ENCODE results near the gene GRK3.
"Not testable (repeated sequence)": the region's sequence is repeated elsewhere in the genome, so short reads cannot be mapped to it uniquely, and the experiment has no call there.

Gene GRK3

GRCh38 chr22:25623851-25624250, 59.4 kb downstream of the GRK3 start:
- H3K9me2 ChIP-seq (ENCODE audit: low read depth, low read length): no peaks in the 10 kb centered on the region
- no peak overlapping the region for H3K4me2 ChIP-seq (ENCODE audit: low read length)
- H3K79me2 ChIP-seq (ENCODE audit: insufficient read depth, low read length): no peaks in the 10 kb centered on the region
- peaks cover 17% of the 10 kb centered on the region for H3K4me1 ChIP-seq (ENCODE audit: insufficient read depth, low read length, severe bottlenecking)
- no peaks in the 10 kb centered on the region for H4K20me1 ChIP-seq (ENCODE audit: insufficient read depth, low read length)
- H3K4me3 ChIP-seq (ENCODE audit: low read depth, low read length, poor library complexity, severe bottlenecking): no peak overlapping the region
- H3K9ac ChIP-seq (ENCODE audit: low read length): no peak overlapping the region
- TF ChIP-seq, protein P1, sequence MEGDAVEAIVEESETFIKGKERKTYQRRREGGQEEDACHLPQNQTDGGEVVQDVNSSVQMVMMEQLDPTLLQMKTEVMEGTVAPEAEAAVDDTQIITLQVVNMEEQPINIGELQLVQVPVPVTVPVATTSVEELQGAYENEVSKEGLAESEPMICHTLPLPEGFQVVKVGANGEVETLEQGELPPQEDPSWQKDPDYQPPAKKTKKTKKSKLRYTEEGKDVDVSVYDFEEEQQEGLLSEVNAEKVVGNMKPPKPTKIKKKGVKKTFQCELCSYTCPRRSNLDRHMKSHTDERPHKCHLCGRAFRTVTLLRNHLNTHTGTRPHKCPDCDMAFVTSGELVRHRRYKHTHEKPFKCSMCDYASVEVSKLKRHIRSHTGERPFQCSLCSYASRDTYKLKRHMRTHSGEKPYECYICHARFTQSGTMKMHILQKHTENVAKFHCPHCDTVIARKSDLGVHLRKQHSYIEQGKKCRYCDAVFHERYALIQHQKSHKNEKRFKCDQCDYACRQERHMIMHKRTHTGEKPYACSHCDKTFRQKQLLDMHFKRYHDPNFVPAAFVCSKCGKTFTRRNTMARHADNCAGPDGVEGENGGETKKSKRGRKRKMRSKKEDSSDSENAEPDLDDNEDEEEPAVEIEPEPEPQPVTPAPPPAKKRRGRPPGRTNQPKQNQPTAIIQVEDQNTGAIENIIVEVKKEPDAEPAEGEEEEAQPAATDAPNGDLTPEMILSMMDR (IDR thresholded peaks at IDR 0.05; ENCODE audit: low read length): no peak
- TF ChIP-seq EZH2 (IDR thresholded peaks at IDR 0.05; ENCODE audit: borderline replicate concordance, low read length): no peak
- no peaks in the 10 kb centered on the region for H3K9me3 ChIP-seq (ENCODE audit: low read length)
- H3K27me3 ChIP-seq (ENCODE audit: insufficient read depth, low read length): no peaks in the 10 kb centered on the region
- H3K27ac ChIP-seq (ENCODE audit: low read depth, low read length, poor library complexity, severe bottlenecking): no peak overlapping the region
- H2AFZ ChIP-seq (ENCODE audit: low read length): no peak overlapping the region
- H3F3A ChIP-seq (ENCODE audit: insufficient read depth, low read length): no peaks in the 10 kb centered on the region
- no peaks in the 10 kb centered on the region for H3K36me3 ChIP-seq (ENCODE audit: insufficient read depth, low read length)

- Histone ChIP-seq H3K4me2 (ENCODE audit: low read length) (no peak overlapping the region), H2AFZ (ENCODE audit: low read length) (no peak overlapping the region), H3K36me3 (ENCODE audit: insufficient read depth, low read length) (no peaks in the 10 kb centered on the region), H3K27ac (ENCODE audit: low read depth, low read length, poor library complexity, severe bottlenecking) (no peak overlapping the region), H4K20me1 (ENCODE audit: insufficient read depth, low read length) (no peaks in the 10 kb centered on the region), H3F3A (ENCODE audit: insufficient read depth, low read length) (no peaks in the 10 kb centered on the region), H3K27me3 (ENCODE audit: insufficient read depth, low read length) (no peaks in the 10 kb centered on the region), H3K9ac (ENCODE audit: low read length) (no peak overlapping the region), H3K4me1 (ENCODE audit: insufficient read depth, low read length, severe bottlenecking) (peaks cover 17% of the 10 kb centered on the region), H3K79me2 (ENCODE audit: insufficient read depth, low read length) (no peaks in the 10 kb centered on the region), H3K9me2 (ENCODE audit: low read depth, low read length) (no peaks in the 10 kb centered on the region), H3K9me3 (ENCODE audit: low read length) (no peaks in the 10 kb centered on the region), H3K4me3 (ENCODE audit: low read depth, low read length, poor library complexity, severe bottlenecking) (no peak overlapping the region)
- no peak for TF ChIP-seq EZH2 (IDR thresholded peaks at IDR 0.05; ENCODE audit: borderline replicate concordance, low read length)
- TF ChIP-seq, protein P1 (IDR thresholded peaks at IDR 0.05; ENCODE audit: low read length): no peak
Observed at GRCh38 chr22:25624476-25624875, 60.0 kb downstream of the GRK3 start.

DNA sequence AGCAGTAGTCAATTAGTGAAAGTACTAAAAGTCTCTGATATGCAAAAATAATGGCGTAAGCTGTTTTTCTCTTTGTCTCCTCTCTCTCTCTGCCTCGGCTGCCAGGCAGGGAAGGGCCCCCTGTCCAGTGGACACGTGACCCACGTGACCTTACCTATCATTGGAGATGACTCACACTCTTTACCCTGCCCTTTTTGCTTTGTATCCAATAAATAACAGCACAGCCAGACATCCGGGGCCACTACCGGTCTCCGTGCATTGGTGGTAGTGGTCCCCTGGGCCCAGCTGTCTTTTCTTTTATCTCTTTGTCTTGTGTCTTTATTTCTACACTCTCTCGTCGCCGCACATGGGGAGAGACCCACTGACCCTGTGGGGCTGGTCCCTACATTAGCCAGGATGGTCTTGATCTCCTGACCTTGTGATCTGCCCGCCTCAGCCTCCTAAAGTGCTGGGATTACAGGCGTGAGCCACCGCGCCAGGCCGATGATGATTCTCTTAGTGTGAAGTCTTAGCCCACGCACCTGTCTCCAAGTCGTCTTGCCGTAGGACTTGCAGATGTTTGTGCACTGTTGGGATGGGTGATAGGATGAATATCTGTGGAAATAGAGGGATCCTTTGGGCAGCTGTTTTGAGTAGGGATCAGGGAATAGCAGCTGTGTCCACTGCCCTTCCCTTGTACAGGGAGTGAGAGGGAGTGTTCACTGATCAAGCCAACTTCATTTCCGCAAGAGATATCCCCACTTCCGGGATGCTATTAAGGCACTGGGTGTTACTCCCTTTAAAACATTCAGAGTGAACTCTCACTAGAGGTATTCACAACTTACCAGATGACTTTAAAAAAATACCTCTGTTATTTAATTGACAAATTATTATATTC, 61.5 kb downstream of the GRK3 start:
- not testable (repeated sequence) for H3F3A ChIP-seq (ENCODE audit: insufficient read depth, low read length); H3K27me3 ChIP-seq (ENCODE audit: insufficient read depth, low read length); H3K9me3 ChIP-seq (ENCODE audit: low read length); H3K79me2 ChIP-seq (ENCODE audit: insufficient read depth, low read length); H4K20me1 ChIP-seq (ENCODE audit: insufficient read depth, low read length); H2AFZ ChIP-seq (ENCODE audit: low read length); H3K9ac ChIP-seq (ENCODE audit: low read length); H3K9me2 ChIP-seq (ENCODE audit: low read depth, low read length); H3K36me3 ChIP-seq (ENCODE audit: insufficient read depth, low read length); H3K27ac ChIP-seq (ENCODE audit: low read depth, low read length, poor library complexity, severe bottlenecking); H3K4me3 ChIP-seq (ENCODE audit: low read depth, low read length, poor library complexity, severe bottlenecking)
- H3K4me2 ChIP-seq (ENCODE audit: low read length): peak overlapping the region; percentile 44; the same call in 1 of the 2 replicates
- peaks cover 17% of the 10 kb centered on the region for H3K4me1 ChIP-seq (ENCODE audit: insufficient read depth, low read length, severe bottlenecking)

- Histone ChIP-seq H3K4me2 (ENCODE audit: low read length) (no peak overlapping the region), H3K9me3 (ENCODE audit: low read length) (no peaks in the 10 kb centered on the region), H3K4me1 (ENCODE audit: insufficient read depth, low read length, severe bottlenecking) (peaks cover 17% of the 10 kb centered on the region), H3K4me3 (ENCODE audit: low read depth, low read length, poor library complexity, severe bottlenecking) (no peak overlapping the region), H3K9me2 (ENCODE audit: low read depth, low read length) (no peaks in the 10 kb centered on the region), H4K20me1 (ENCODE audit: insufficient read depth, low read length) (no peaks in the 10 kb centered on the region), H3K36me3 (ENCODE audit: insufficient read depth, low read length) (no peaks in the 10 kb centered on the region), H3K79me2 (ENCODE audit: insufficient read depth, low read length) (no peaks in the 10 kb centered on the region), H3F3A (ENCODE audit: insufficient read depth, low read length) (no peaks in the 10 kb centered on the region), H3K27me3 (ENCODE audit: insufficient read depth, low read length) (no peaks in the 10 kb centered on the region), H3K9ac (ENCODE audit: low read length) (no peak overlapping the region), H2AFZ (ENCODE audit: low read length) (no peak overlapping the region), H3K27ac (ENCODE audit: low read depth, low read length, poor library complexity, severe bottlenecking) (no peak overlapping the region)
- TF ChIP-seq EZH2 (IDR thresholded peaks at IDR 0.05; ENCODE audit: borderline replicate concordance, low read length): no peak
- TF ChIP-seq, protein P1 (IDR thresholded peaks at IDR 0.05; ENCODE audit: low read length): no peak
Observed at GRCh38 chr22:25626624-25626990, 62.1 kb downstream of the GRK3 start.
